Measurements from ENCODE around the gene NOL4L.
"Not testable (repeated sequence)": the region's sequence is repeated elsewhere in the genome, so short reads cannot be mapped to it uniquely, and the experiment has no call there.

Gene NOL4L

GRCh38 chr20:32578840-32579390, 6.2 kb downstream of the NOL4L start:
- Histone ChIP-seq H3K9me2 (replicated peaks; ENCODE audit: insufficient read depth, low read length) (no peaks in the 10 kb centered on the region), H3K27ac (ENCODE audit: low read depth, low read length) (no peak overlapping the region), H3F3A (ENCODE audit: insufficient read depth) (no peaks in the 10 kb centered on the region), H3K4me3 (ENCODE audit: insufficient read depth, low read length, poor library complexity, severe bottlenecking) (no peak overlapping the region), H3K27me3 (ENCODE audit: low read length) (no peaks in the 10 kb centered on the region), H3K79me2 (ENCODE audit: insufficient read depth, low read length) (no peaks in the 10 kb centered on the region), H3K9me3 (ENCODE audit: insufficient read depth, low read length) (no peaks in the 10 kb centered on the region), H3K9ac (ENCODE audit: low read length) (no peak overlapping the region), H3K4me2 (ENCODE audit: low read depth, low read length, poor library complexity, severe bottlenecking) (no peak overlapping the region), H3K36me3 (ENCODE audit: low read length) (no peaks in the 10 kb centered on the region), H4K20me1 (ENCODE audit: low read depth, low read length) (no peaks in the 10 kb centered on the region), H2AFZ (ENCODE audit: low read depth, low read length, severe bottlenecking) (no peak overlapping the region)
- TF ChIP-seq EZH2phosphoT487 (conservative IDR thresholded peaks at IDR 0.05; ENCODE audit: low read length), result no peak
- TF ChIP-seq CTCF (IDR thresholded peaks at IDR 0.05; ENCODE audit: insufficient read depth, low read length, poor library complexity, severe bottlenecking), result no peak

GRCh38 chr20:32578062-32578461, 7.1 kb downstream of the NOL4L start:
- not testable (repeated sequence) for H4K20me1 ChIP-seq (ENCODE audit: low read depth, low read length); H2AFZ ChIP-seq (ENCODE audit: low read depth, low read length, severe bottlenecking); H3K4me2 ChIP-seq (ENCODE audit: low read depth, low read length, poor library complexity, severe bottlenecking); H3K9me2 ChIP-seq (replicated peaks; ENCODE audit: insufficient read depth, low read length); H3K36me3 ChIP-seq (ENCODE audit: low read length); H3K27ac ChIP-seq (ENCODE audit: low read depth, low read length); H3F3A ChIP-seq (ENCODE audit: insufficient read depth); H3K9me3 ChIP-seq (ENCODE audit: insufficient read depth, low read length); H3K27me3 ChIP-seq (ENCODE audit: low read length); H3K79me2 ChIP-seq (ENCODE audit: insufficient read depth, low read length); H3K9ac ChIP-seq (ENCODE audit: low read length); H3K4me3 ChIP-seq (ENCODE audit: insufficient read depth, low read length, poor library complexity, severe bottlenecking)

GRCh38 chr20:32577657-32578056, 7.5 kb downstream of the NOL4L start:
- Histone ChIP-seq H3K27ac (ENCODE audit: low read depth, low read length) (no peak overlapping the region), H3K27me3 (ENCODE audit: low read length) (no peaks in the 10 kb centered on the region), H3F3A (ENCODE audit: insufficient read depth) (no peaks in the 10 kb centered on the region), H3K4me3 (ENCODE audit: insufficient read depth, low read length, poor library complexity, severe bottlenecking) (no peak overlapping the region), H3K4me2 (ENCODE audit: low read depth, low read length, poor library complexity, severe bottlenecking) (no peak overlapping the region), H3K9me3 (ENCODE audit: insufficient read depth, low read length) (no peaks in the 10 kb centered on the region), H3K9ac (ENCODE audit: low read length) (no peak overlapping the region), H3K36me3 (ENCODE audit: low read length) (no peaks in the 10 kb centered on the region), H3K79me2 (ENCODE audit: insufficient read depth, low read length) (no peaks in the 10 kb centered on the region), H2AFZ (ENCODE audit: low read depth, low read length, severe bottlenecking) (no peak overlapping the region), H3K9me2 (replicated peaks; ENCODE audit: insufficient read depth, low read length) (no peaks in the 10 kb centered on the region), H4K20me1 (ENCODE audit: low read depth, low read length) (no peaks in the 10 kb centered on the region)
- TF ChIP-seq EZH2phosphoT487 (conservative IDR thresholded peaks at IDR 0.05; ENCODE audit: low read length) (no peak), CTCF (IDR thresholded peaks at IDR 0.05; ENCODE audit: insufficient read depth, low read length, poor library complexity, severe bottlenecking) (no peak)

GRCh38 chr20:32577023-32577422, 8.1 kb downstream of the NOL4L start:
- H3K9ac ChIP-seq (ENCODE audit: low read length), result no peak overlapping the region
- H4K20me1 ChIP-seq (ENCODE audit: low read depth, low read length), result no peaks in the 10 kb centered on the region
- H3K4me2 ChIP-seq (ENCODE audit: low read depth, low read length, poor library complexity, severe bottlenecking), result no peak overlapping the region
- H3K27me3 ChIP-seq (ENCODE audit: low read length), result no peaks in the 10 kb centered on the region
- no peaks in the 10 kb centered on the region for H3K36me3 ChIP-seq (ENCODE audit: low read length)
- no peak overlapping the region for H3K27ac ChIP-seq (ENCODE audit: low read depth, low read length)
- H3F3A ChIP-seq (ENCODE audit: insufficient read depth), result no peaks in the 10 kb centered on the region
- no peak overlapping the region for H3K4me3 ChIP-seq (ENCODE audit: insufficient read depth, low read length, poor library complexity, severe bottlenecking)
- no peaks in the 10 kb centered on the region for H3K79me2 ChIP-seq (ENCODE audit: insufficient read depth, low read length)
- no peaks in the 10 kb centered on the region for H3K9me3 ChIP-seq (ENCODE audit: insufficient read depth, low read length)
- H3K9me2 ChIP-seq (replicated peaks; ENCODE audit: insufficient read depth, low read length), result no peaks in the 10 kb centered on the region
- H2AFZ ChIP-seq (ENCODE audit: low read depth, low read length, severe bottlenecking), result no peak overlapping the region
- TF ChIP-seq CTCF (IDR thresholded peaks at IDR 0.05; ENCODE audit: insufficient read depth, low read length, poor library complexity, severe bottlenecking) (no peak), EZH2phosphoT487 (conservative IDR thresholded peaks at IDR 0.05; ENCODE audit: low read length) (no peak)
